ENCODE data around the gene TMEM63C. TPM values are rescaled to one million over a fixed set of nuclear protein-coding genes. Genes with fewer than 3 reads are reported as not detected.

The TMEM63C gene
- total and polyA plus RNA-seq, 2 experiments from 2014 or later, result 4.9 to 9.7 TPM

DNA sequence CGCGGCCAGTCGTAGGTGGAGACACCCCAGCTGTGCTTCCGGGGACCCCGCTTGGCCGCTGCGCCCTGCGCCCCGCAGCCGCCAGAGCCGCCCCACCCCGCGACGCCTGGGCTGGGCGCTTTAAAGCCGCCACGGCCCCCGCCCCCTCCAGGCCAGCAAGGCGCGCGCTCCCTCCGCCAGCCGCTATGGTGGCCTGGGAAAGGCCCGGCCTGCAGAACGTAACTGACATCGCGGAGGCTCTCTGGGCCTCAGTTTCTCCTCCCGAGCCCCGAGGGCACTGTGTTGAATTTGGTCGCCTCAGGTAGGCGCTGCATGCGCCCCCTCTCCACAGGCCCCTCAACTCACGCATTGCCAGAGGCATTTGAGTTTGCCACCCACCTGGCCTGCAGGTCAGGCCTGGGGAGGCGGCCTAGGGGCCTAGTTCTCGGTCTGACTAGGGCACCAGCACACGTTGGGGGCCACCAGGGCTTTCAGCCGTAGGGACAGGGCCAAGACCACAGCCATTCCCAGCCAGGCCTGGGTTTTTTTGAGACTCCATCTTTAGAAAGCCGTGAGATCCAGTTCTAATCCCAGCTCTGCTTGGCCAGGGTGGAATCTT lies 89.6 kb downstream of the TMEM63C start, which contains the start of gene NGB:
Gene NGB (minus strand): TSS at position 94 of the 598 bp plus-strand sequence. CDS start 269 bp downstream, outside the sequence.
- no peak within 1 kb of the TSS for H3K27ac ChIP-seq
- no peaks in the 10 kb centered on the region for H3K9me2 ChIP-seq (replicated peaks; ENCODE audit: insufficient read depth)
- no peak within 1 kb of the TSS for H3K4me3 ChIP-seq
- no peaks in the 10 kb centered on the region for H3K9me3 ChIP-seq (ENCODE audit: low read depth)
- no peak within 1 kb of the TSS for H2AFZ ChIP-seq
- no peak for DNase-seq (ENCODE audit: low spot score)
- H3K4me2 ChIP-seq, result peak within 1 kb of the TSS; percentile 80
- no peaks in the 10 kb centered on the region for H3K79me2 ChIP-seq
- H3K27me3 ChIP-seq, result peaks cover 52% of the 10 kb centered on the region
- 26% methylated on average over 23 of the region's 38 CpGs for WGBS (ENCODE audit: low lambda C conversion rate, missing lambda C conversion rate)
- no peaks in the 10 kb centered on the region for H4K20me1 ChIP-seq (ENCODE audit: insufficient read depth, poor library complexity, severe bottlenecking)
- H3K36me3 ChIP-seq (replicated peaks; ENCODE audit: insufficient read depth, low read depth), result no peaks in the 10 kb centered on the region
- no peak for TF ChIP-seq EZH2 (IDR thresholded peaks at IDR 0.05; ENCODE audit: borderline replicate concordance)
- TF ChIP-seq, protein P1, sequence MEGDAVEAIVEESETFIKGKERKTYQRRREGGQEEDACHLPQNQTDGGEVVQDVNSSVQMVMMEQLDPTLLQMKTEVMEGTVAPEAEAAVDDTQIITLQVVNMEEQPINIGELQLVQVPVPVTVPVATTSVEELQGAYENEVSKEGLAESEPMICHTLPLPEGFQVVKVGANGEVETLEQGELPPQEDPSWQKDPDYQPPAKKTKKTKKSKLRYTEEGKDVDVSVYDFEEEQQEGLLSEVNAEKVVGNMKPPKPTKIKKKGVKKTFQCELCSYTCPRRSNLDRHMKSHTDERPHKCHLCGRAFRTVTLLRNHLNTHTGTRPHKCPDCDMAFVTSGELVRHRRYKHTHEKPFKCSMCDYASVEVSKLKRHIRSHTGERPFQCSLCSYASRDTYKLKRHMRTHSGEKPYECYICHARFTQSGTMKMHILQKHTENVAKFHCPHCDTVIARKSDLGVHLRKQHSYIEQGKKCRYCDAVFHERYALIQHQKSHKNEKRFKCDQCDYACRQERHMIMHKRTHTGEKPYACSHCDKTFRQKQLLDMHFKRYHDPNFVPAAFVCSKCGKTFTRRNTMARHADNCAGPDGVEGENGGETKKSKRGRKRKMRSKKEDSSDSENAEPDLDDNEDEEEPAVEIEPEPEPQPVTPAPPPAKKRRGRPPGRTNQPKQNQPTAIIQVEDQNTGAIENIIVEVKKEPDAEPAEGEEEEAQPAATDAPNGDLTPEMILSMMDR (IDR thresholded peaks at IDR 0.05; ENCODE audit: poor library complexity), result no peak
- no peak for TF ChIP-seq EZH2phosphoT487 (IDR thresholded peaks at IDR 0.05; ENCODE audit: low read depth, severe bottlenecking, unreplicated experiment)
- peaks cover 4% of the 10 kb centered on the region for H3K4me1 ChIP-seq (ENCODE audit: insufficient read depth)

DNA sequence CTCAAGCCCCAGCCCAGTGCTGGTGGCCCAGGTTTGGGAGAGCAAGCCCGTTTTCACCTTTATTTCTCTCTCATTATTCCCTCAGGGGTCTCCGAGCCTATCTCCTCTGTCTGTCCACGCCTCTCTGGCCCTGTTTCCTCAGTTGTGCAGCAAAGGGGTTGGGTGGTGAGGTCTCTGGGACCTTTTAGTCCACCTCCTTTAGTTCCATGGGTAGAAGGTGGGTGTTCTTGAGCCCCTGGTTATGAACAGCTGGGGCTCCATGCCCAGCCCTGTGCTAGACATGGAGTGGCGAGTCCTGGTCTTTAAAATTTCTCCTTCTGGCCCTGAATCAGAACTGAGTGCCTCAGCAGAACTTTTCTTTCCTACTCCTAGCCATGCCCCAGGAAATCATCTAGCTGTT lies 90.7 kb downstream of the TMEM63C start:
- no peaks in the 10 kb centered on the region for H3K79me2 ChIP-seq
- peaks cover 4% of the 10 kb centered on the region for H3K4me1 ChIP-seq (ENCODE audit: insufficient read depth)
- no peak for TF ChIP-seq EZH2 (IDR thresholded peaks at IDR 0.05; ENCODE audit: borderline replicate concordance)
- TF ChIP-seq, protein P1 (IDR thresholded peaks at IDR 0.05; ENCODE audit: poor library complexity), result no peak
- no peak for TF ChIP-seq EZH2phosphoT487 (IDR thresholded peaks at IDR 0.05; ENCODE audit: low read depth, severe bottlenecking, unreplicated experiment)
- H2AFZ ChIP-seq, result no peak overlapping the region
- H3K4me3 ChIP-seq, result no peak overlapping the region
- no peaks in the 10 kb centered on the region for H4K20me1 ChIP-seq (ENCODE audit: insufficient read depth, poor library complexity, severe bottlenecking)
- WGBS (ENCODE audit: low lambda C conversion rate, missing lambda C conversion rate), result 92% methylated on average over 4 of the region's 4 CpGs
- no peak overlapping the region for H3K27ac ChIP-seq
- no peak overlapping the region for H3K4me2 ChIP-seq
- peaks cover 52% of the 10 kb centered on the region for H3K27me3 ChIP-seq
- no peaks in the 10 kb centered on the region for H3K9me3 ChIP-seq (ENCODE audit: low read depth)
- DNase-seq (ENCODE audit: low spot score), result no peak
- no peaks in the 10 kb centered on the region for H3K9me2 ChIP-seq (replicated peaks; ENCODE audit: insufficient read depth)
- H3K36me3 ChIP-seq (replicated peaks; ENCODE audit: insufficient read depth, low read depth), result no peaks in the 10 kb centered on the region

- TF ChIP-seq EZH2phosphoT487 (IDR thresholded peaks at IDR 0.05; ENCODE audit: low read depth, severe bottlenecking, unreplicated experiment) (no peak), EZH2 (IDR thresholded peaks at IDR 0.05; ENCODE audit: borderline replicate concordance) (no peak)
- TF ChIP-seq, protein P1 (IDR thresholded peaks at IDR 0.05; ENCODE audit: poor library complexity), result no peak
- Histone ChIP-seq H3K27me3 (peaks cover 43% of the 10 kb centered on the region), H3K4me3 (no peak overlapping the region), H3K9me2 (replicated peaks; ENCODE audit: insufficient read depth) (no peaks in the 10 kb centered on the region), H2AFZ (no peak overlapping the region), H3K36me3 (replicated peaks; ENCODE audit: insufficient read depth, low read depth) (no peaks in the 10 kb centered on the region), H4K20me1 (ENCODE audit: insufficient read depth, poor library complexity, severe bottlenecking) (no peaks in the 10 kb centered on the region), H3K9me3 (ENCODE audit: low read depth) (no peaks in the 10 kb centered on the region), H3K27ac (no peak overlapping the region), H3K4me2 (no peak overlapping the region), H3K79me2 (no peaks in the 10 kb centered on the region), H3K4me1 (ENCODE audit: insufficient read depth) (peaks cover 4% of the 10 kb centered on the region)
- no peak for DNase-seq (ENCODE audit: low spot score)
- WGBS (ENCODE audit: low lambda C conversion rate, missing lambda C conversion rate), result 89% methylated on average over 4 of the region's 4 CpGs
These were observed 92.2 kb downstream of the TMEM63C start for GRCh38 chr14:77273796-77274195.

Measured in hepatocyte (in vitro differentiated cells).